ENCODE results near the gene MATN1.

The MATN1 gene

GRCh38 chr1:30744060-30744756, 20.8 kb upstream of the MATN1 start:
- DNase-seq (ENCODE audit: low read depth), result peak; percentile 35
- no peak for TF ChIP-seq CTCF (conservative IDR thresholded peaks at IDR 0.05; ENCODE audit: control insufficient read depth, insufficient read depth, low read depth, low read length)
- H3K4me3 ChIP-seq (ENCODE audit: control insufficient read depth, low read depth, low read length), result no peak overlapping the region

- TF ChIP-seq CTCF (conservative IDR thresholded peaks at IDR 0.05; ENCODE audit: control insufficient read depth, insufficient read depth, low read depth, low read length), result no peak
- H3K4me3 ChIP-seq (ENCODE audit: control insufficient read depth, low read depth, low read length), result no peak overlapping the region
- DNase-seq (ENCODE audit: low read depth), result no peak
Measured at GRCh38 chr1:30743584-30744059, 20.2 kb upstream of the MATN1 start.

- TF ChIP-seq CTCF (conservative IDR thresholded peaks at IDR 0.05; ENCODE audit: control insufficient read depth, insufficient read depth, low read depth, low read length), result no peak
- no peak overlapping the region for H3K4me3 ChIP-seq (ENCODE audit: control insufficient read depth, low read depth, low read length)
- no peak for DNase-seq (ENCODE audit: low read depth)
Measured at GRCh38 chr1:30742963-30743559, 19.7 kb upstream of the MATN1 start.

GRCh38 chr1:30742300-30742962, 19.0 kb upstream of the MATN1 start:
- DNase-seq (ENCODE audit: low read depth), result no peak
- no peak for TF ChIP-seq CTCF (conservative IDR thresholded peaks at IDR 0.05; ENCODE audit: control insufficient read depth, insufficient read depth, low read depth, low read length)
- H3K4me3 ChIP-seq (ENCODE audit: control insufficient read depth, low read depth, low read length), result no peak overlapping the region

GRCh38 chr1:30741239-30741894, 18.0 kb upstream of the MATN1 start:
- no peak for DNase-seq (ENCODE audit: low read depth)
- TF ChIP-seq CTCF (conservative IDR thresholded peaks at IDR 0.05; ENCODE audit: control insufficient read depth, insufficient read depth, low read depth, low read length), result no peak
- no peak overlapping the region for H3K4me3 ChIP-seq (ENCODE audit: control insufficient read depth, low read depth, low read length)

All from fibroblast of mammary gland (primary cell).